ENCODE measurements around the gene MAMLD1.

The MAMLD1 gene

GRCh38 chrX:150357790-150358189 is 5.3 kb upstream of the MAMLD1 start:
- H2BK12ac ChIP-seq (ENCODE audit: low read length in 2 of 2) = no peak overlapping the region
- no peaks in the 10 kb centered on the region for H3K36me3 ChIP-seq (ENCODE audit: control insufficient read depth in 1 of 2, insufficient read depth in 2 of 2, low read depth in 1 of 2, low read length in 2 of 2)
- no peak overlapping the region for H2AK5ac ChIP-seq (ENCODE audit: low read length, severe bottlenecking)
- H2BK120ac ChIP-seq (ENCODE audit: low read depth, low read length) = no peak overlapping the region
- H3K4me3 ChIP-seq (ENCODE audit: insufficient read depth in 1 of 2, low read depth in 1 of 2, low read length in 2 of 2) = no peak overlapping the region
- H2AFZ ChIP-seq (ENCODE audit: low read depth, low read length) = no peak overlapping the region
- WGBS = no CpG with 5 or more reads among the region's 1 CpG
- H3K14ac ChIP-seq (ENCODE audit: low read length in 2 of 2) = no peak overlapping the region
- H3K79me1 ChIP-seq (replicated peaks; ENCODE audit: low read length, poor library complexity, severe bottlenecking) = no peaks in the 10 kb centered on the region
- H4K91ac ChIP-seq (ENCODE audit: low read length) = no peak overlapping the region
- no peak overlapping the region for H2BK5ac ChIP-seq (ENCODE audit: low read depth, low read length, poor library complexity, severe bottlenecking)
- peaks cover 0 to 55% of the 10 kb centered on the region in 2 experiments for H3K27me3 ChIP-seq (ENCODE audit: control insufficient read depth in 1 of 2, insufficient read depth in 1 of 2, low read length in 2 of 2)
- no peak overlapping the region for H3K23ac ChIP-seq (ENCODE audit: low read length in 2 of 2)
- H3K27ac ChIP-seq (ENCODE audit: low read length, poor library complexity, severe bottlenecking) = no peak overlapping the region
- DNase-seq = no peak
- H4K8ac ChIP-seq (ENCODE audit: low read length) = no peak overlapping the region
- H2BK15ac ChIP-seq (ENCODE audit: low read depth, poor library complexity, severe bottlenecking) = no peak overlapping the region
- H3K4me2 ChIP-seq (ENCODE audit: low read length, poor library complexity, severe bottlenecking) = no peak overlapping the region
- no peak overlapping the region for H3K18ac ChIP-seq (ENCODE audit: low read depth in 1 of 2, low read length in 2 of 2)
- H3K4me1 ChIP-seq (ENCODE audit: control insufficient read depth, insufficient read depth, low read depth, low read length) = peaks cover 14% of the 10 kb centered on the region
- H3K9ac ChIP-seq (ENCODE audit: low read length) = no peak overlapping the region
- no peak overlapping the region for H3K4ac ChIP-seq (ENCODE audit: low read depth in 1 of 2, low read length in 2 of 2)
- H3K9me3 ChIP-seq (ENCODE audit: control insufficient read depth, low read length) = no peaks in the 10 kb centered on the region

GRCh38 chrX:150358651-150359050 is 4.5 kb upstream of the MAMLD1 start:
- no peak overlapping the region for H3K18ac ChIP-seq (ENCODE audit: low read depth in 1 of 2, low read length in 2 of 2)
- H3K9me3 ChIP-seq (ENCODE audit: control insufficient read depth, low read length) = no peaks in the 10 kb centered on the region
- H4K8ac ChIP-seq (ENCODE audit: low read length) = no peak overlapping the region
- H3K79me1 ChIP-seq (replicated peaks; ENCODE audit: low read length, poor library complexity, severe bottlenecking) = no peaks in the 10 kb centered on the region
- H3K4ac ChIP-seq (ENCODE audit: low read depth in 1 of 2, low read length in 2 of 2) = no peak overlapping the region
- no peaks in the 10 kb centered on the region for H3K36me3 ChIP-seq (ENCODE audit: control insufficient read depth in 1 of 2, insufficient read depth in 2 of 2, low read depth in 1 of 2, low read length in 2 of 2)
- no peak overlapping the region for H3K23ac ChIP-seq (ENCODE audit: low read length in 2 of 2)
- no peak overlapping the region for H2AFZ ChIP-seq (ENCODE audit: low read depth, low read length)
- H3K27ac ChIP-seq (ENCODE audit: low read length, poor library complexity, severe bottlenecking) = no peak overlapping the region
- H3K4me1 ChIP-seq (ENCODE audit: control insufficient read depth, insufficient read depth, low read depth, low read length) = peaks cover 14% of the 10 kb centered on the region
- H4K91ac ChIP-seq (ENCODE audit: low read length) = no peak overlapping the region
- H3K27me3 ChIP-seq (ENCODE audit: control insufficient read depth in 1 of 2, insufficient read depth in 1 of 2, low read length in 2 of 2) = peaks cover 0 to 50% of the 10 kb centered on the region in 2 experiments
- H2AK5ac ChIP-seq (ENCODE audit: low read length, severe bottlenecking) = no peak overlapping the region
- 92% methylated on average over 3 of the region's 3 CpGs for WGBS
- H3K9ac ChIP-seq (ENCODE audit: low read length) = no peak overlapping the region
- H2BK5ac ChIP-seq (ENCODE audit: low read depth, low read length, poor library complexity, severe bottlenecking) = no peak overlapping the region
- no peak overlapping the region for H2BK15ac ChIP-seq (ENCODE audit: low read depth, poor library complexity, severe bottlenecking)
- no peak for DNase-seq
- H3K4me2 ChIP-seq (ENCODE audit: low read length, poor library complexity, severe bottlenecking) = no peak overlapping the region
- no peak overlapping the region for H3K14ac ChIP-seq (ENCODE audit: low read length in 2 of 2)
- H2BK12ac ChIP-seq (ENCODE audit: low read length in 2 of 2) = no peak overlapping the region
- no peak overlapping the region for H2BK120ac ChIP-seq (ENCODE audit: low read depth, low read length)
- no peak overlapping the region for H3K4me3 ChIP-seq (ENCODE audit: insufficient read depth in 1 of 2, low read depth in 1 of 2, low read length in 2 of 2)

- 71% methylated on average over 5 of the region's 5 CpGs for WGBS
- no peaks in the 10 kb centered on the region for H3K9me3 ChIP-seq (ENCODE audit: control insufficient read depth, low read length)
- H2BK5ac ChIP-seq (ENCODE audit: low read depth, low read length, poor library complexity, severe bottlenecking) = no peak overlapping the region
- peaks cover 0 to 42% of the 10 kb centered on the region in 2 experiments for H3K27me3 ChIP-seq (ENCODE audit: control insufficient read depth in 1 of 2, insufficient read depth in 1 of 2, low read length in 2 of 2)
- H3K4ac ChIP-seq (ENCODE audit: low read depth in 1 of 2, low read length in 2 of 2) = no peak overlapping the region
- H4K91ac ChIP-seq (ENCODE audit: low read length) = no peak overlapping the region
- H3K14ac ChIP-seq (ENCODE audit: low read length in 2 of 2) = no peak overlapping the region
- no peak overlapping the region for H2BK15ac ChIP-seq (ENCODE audit: low read depth, poor library complexity, severe bottlenecking)
- no peak overlapping the region for H3K27ac ChIP-seq (ENCODE audit: low read length, poor library complexity, severe bottlenecking)
- H3K23ac ChIP-seq (ENCODE audit: low read length in 2 of 2) = no peak overlapping the region
- H4K8ac ChIP-seq (ENCODE audit: low read length) = no peak overlapping the region
- no peak overlapping the region for H3K4me3 ChIP-seq (ENCODE audit: insufficient read depth in 1 of 2, low read depth in 1 of 2, low read length in 2 of 2)
- H3K79me1 ChIP-seq (replicated peaks; ENCODE audit: low read length, poor library complexity, severe bottlenecking) = no peaks in the 10 kb centered on the region
- no peak overlapping the region for H2BK120ac ChIP-seq (ENCODE audit: low read depth, low read length)
- H2AFZ ChIP-seq (ENCODE audit: low read depth, low read length) = no peak overlapping the region
- H3K36me3 ChIP-seq (ENCODE audit: control insufficient read depth in 1 of 2, insufficient read depth in 2 of 2, low read depth in 1 of 2, low read length in 2 of 2) = no peaks in the 10 kb centered on the region
- H2AK5ac ChIP-seq (ENCODE audit: low read length, severe bottlenecking) = no peak overlapping the region
- no peak overlapping the region for H3K18ac ChIP-seq (ENCODE audit: low read depth in 1 of 2, low read length in 2 of 2)
- no peak overlapping the region for H2BK12ac ChIP-seq (ENCODE audit: low read length in 2 of 2)
- peaks cover 14% of the 10 kb centered on the region for H3K4me1 ChIP-seq (ENCODE audit: control insufficient read depth, insufficient read depth, low read depth, low read length)
- no peak overlapping the region for H3K9ac ChIP-seq (ENCODE audit: low read length)
- H3K4me2 ChIP-seq (ENCODE audit: low read length, poor library complexity, severe bottlenecking) = no peak overlapping the region
- DNase-seq = no peak
Observed at GRCh38 chrX:150360331-150360730, 2.8 kb upstream of the MAMLD1 start.

- H3K79me1 ChIP-seq (replicated peaks; ENCODE audit: low read length, poor library complexity, severe bottlenecking) = no peaks in the 10 kb centered on the region
- no peak overlapping the region for H3K4ac ChIP-seq (ENCODE audit: low read depth in 1 of 2, low read length in 2 of 2)
- H3K27me3 ChIP-seq (ENCODE audit: control insufficient read depth in 1 of 2, insufficient read depth in 1 of 2, low read length in 2 of 2) = peaks cover 0 to 42% of the 10 kb centered on the region in 2 experiments
- H2BK12ac ChIP-seq (ENCODE audit: low read length in 2 of 2) = no peak overlapping the region
- H3K4me1 ChIP-seq (ENCODE audit: control insufficient read depth, insufficient read depth, low read depth, low read length) = peaks cover 14% of the 10 kb centered on the region
- H3K9ac ChIP-seq (ENCODE audit: low read length) = no peak overlapping the region
- H4K91ac ChIP-seq (ENCODE audit: low read length) = no peak overlapping the region
- no peak overlapping the region for H2BK15ac ChIP-seq (ENCODE audit: low read depth, poor library complexity, severe bottlenecking)
- H3K4me2 ChIP-seq (ENCODE audit: low read length, poor library complexity, severe bottlenecking) = peak overlapping the region; percentile 87
- H3K4me3 ChIP-seq (ENCODE audit: insufficient read depth in 1 of 2, low read depth in 1 of 2, low read length in 2 of 2) = peak overlapping the region; percentile 50 to 82
- peak overlapping the region in 1 of 2 experiments; percentile 21 for H3K18ac ChIP-seq (ENCODE audit: low read depth in 1 of 2, low read length in 2 of 2)
- DNase-seq = peak; percentile 19
- no peak overlapping the region for H2AK5ac ChIP-seq (ENCODE audit: low read length, severe bottlenecking)
- H4K8ac ChIP-seq (ENCODE audit: low read length) = peak overlapping the region; percentile 23
- 6% methylated on average over 30 of the region's 43 CpGs for WGBS
- H3K14ac ChIP-seq (ENCODE audit: low read length in 2 of 2) = no peak overlapping the region
- H2BK5ac ChIP-seq (ENCODE audit: low read depth, low read length, poor library complexity, severe bottlenecking) = no peak overlapping the region
- no peak overlapping the region for H3K23ac ChIP-seq (ENCODE audit: low read length in 2 of 2)
- no peaks in the 10 kb centered on the region for H3K9me3 ChIP-seq (ENCODE audit: control insufficient read depth, low read length)
- H2BK120ac ChIP-seq (ENCODE audit: low read depth, low read length) = no peak overlapping the region
- no peaks in the 10 kb centered on the region for H3K36me3 ChIP-seq (ENCODE audit: control insufficient read depth in 1 of 2, insufficient read depth in 2 of 2, low read depth in 1 of 2, low read length in 2 of 2)
- no peak overlapping the region for H2AFZ ChIP-seq (ENCODE audit: low read depth, low read length)
- no peak overlapping the region for H3K27ac ChIP-seq (ENCODE audit: low read length, poor library complexity, severe bottlenecking)
Observed at GRCh38 chrX:150361070-150361776, 1.9 kb upstream of the MAMLD1 start.
